ENCODE data around the gene ENOPH1. TPM values are rescaled to one million over a fixed set of nuclear protein-coding genes. Genes with fewer than 3 reads are reported as not detected.
"Not testable (repeated sequence)": the region's sequence is repeated elsewhere in the genome, so short reads cannot be mapped to it uniquely, and the experiment has no call there.

ENOPH1 gene
- total RNA-seq, 1 donor from 2014 or later = 89.7 TPM

DNA sequence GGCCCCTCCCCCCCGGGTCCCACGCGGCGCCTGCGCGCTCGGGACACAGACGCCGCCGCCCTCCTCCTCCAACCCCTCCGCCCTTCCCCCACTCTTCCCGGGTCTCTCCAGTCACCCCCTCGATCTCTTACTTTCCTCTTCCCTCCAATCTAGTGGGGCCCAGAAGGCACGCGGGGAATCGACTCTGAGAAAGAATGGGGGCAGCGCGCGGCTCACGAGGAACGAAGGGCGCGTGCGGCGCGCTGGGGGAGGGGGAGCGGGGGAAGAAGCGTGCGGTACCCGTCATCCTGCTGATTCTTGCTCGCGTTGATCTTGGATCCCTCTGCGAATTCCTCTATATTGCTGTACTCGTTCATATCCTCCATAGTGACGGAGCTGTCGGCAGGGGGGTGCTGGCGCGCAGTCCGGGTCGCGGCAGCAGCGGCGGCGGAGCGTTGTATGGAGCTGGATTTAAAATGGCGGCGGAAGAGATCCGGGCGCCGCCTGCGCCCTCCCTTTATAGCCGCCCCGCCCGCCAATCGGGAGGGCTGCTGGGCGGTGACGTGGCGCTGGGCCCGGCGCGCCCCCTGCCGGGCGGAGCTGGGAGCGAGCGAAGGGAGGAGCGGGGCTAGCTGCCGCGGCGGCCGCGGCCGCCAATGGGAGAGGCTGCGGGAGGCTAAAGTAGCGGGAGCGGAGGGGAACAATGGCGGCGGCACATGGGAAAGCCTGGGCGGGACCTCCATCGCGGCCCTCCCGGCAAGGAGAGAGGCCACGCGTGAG is 1.2 kb upstream of the ENOPH1 start:
- peak; percentile 84 for DNase-seq

GRCh38 chr4:82429728-82430192 is 630 bp upstream of the ENOPH1 start:
- DNase-seq = peak; percentile 77

- no peak for DNase-seq
Measured at GRCh38 chr4:82430964-82431745, 765 bp downstream of the ENOPH1 start.

DNA sequence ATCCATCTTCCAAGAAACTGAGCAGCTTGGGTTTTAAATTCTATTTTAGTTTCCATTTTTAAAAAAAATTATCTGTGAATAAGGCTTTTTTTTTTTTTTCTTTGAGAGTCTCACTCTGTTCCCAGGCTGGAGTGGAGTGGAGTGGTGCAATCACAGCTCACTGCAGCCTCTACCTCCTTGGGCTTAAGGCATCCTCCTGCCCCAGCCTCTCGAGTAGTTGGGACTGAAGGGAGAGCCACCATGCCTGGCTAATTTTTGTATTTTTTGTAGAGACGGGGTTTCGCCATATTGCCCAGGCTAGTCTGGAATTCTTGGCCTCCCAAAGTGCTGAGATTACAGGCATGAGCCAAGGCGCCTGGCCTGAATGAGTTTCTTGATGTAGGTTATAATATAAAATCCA is 1.4 kb downstream of the ENOPH1 start:
- DNase-seq = no peak

DNA sequence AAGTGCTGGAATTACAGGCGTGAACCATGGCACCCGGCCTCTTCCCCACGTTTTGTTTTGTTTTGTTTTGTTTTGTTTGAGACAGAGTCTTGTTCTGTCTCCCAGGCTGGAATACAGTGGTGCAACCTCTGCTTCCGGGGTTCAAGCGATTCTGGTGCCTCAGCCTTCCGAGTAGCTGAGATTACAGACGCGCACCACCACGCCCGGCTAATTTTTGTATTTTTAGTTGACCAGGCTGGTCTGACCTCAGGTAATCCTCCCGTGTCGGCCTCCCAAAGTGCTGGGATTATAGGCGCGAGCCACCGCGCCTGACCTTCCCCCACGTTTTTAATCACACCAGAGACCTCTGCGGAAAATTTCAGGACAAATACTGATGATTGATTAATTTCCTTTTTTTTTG is 2.2 kb downstream of the ENOPH1 start:
- no peak for DNase-seq

GRCh38 chr4:82433791-82434190 is 3.4 kb downstream of the ENOPH1 start:
- DNase-seq = no peak

- DNase-seq = no peak
Measured at GRCh38 chr4:82434949-82435348, 4.6 kb downstream of the ENOPH1 start.

- DNase-seq = no peak
Measured at GRCh38 chr4:82436130-82436529, 5.7 kb downstream of the ENOPH1 start.

GRCh38 chr4:82436780-82437179 is 6.4 kb downstream of the ENOPH1 start:
- no peak for DNase-seq

DNA sequence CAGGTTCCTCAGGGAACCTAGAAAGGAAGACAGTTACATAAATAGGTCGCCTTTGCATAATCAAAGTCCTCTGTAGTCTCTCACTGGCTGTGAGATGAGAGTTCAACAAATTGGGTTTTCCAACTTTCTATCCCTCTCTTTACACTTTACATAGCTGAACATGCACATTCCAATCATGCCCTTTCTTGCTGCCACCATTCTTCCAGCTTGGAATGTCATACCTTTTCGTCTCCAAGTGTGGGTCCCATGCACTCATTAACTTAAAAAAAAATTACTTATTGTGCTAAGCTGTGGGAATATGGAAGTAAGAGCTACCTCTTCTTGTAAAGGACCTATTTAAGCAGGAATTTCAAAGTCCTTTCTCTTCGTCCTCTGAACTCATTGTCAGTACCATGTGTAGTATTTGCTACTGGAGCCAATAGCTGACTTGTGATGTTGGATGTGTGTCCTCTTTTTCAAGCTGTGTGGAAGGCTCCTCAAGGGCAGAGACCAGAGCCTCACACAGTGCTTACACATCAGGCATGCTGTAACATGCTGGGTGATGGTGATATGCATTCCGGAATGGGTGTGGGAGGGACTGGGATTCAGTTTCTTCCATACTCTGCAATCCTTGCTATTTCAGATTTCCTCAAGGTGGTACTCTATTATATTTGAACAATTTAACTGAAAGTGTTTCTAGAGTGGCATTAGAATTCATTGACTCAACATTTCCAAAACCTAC is 7.1 kb downstream of the ENOPH1 start:
- no peak for DNase-seq

DNA sequence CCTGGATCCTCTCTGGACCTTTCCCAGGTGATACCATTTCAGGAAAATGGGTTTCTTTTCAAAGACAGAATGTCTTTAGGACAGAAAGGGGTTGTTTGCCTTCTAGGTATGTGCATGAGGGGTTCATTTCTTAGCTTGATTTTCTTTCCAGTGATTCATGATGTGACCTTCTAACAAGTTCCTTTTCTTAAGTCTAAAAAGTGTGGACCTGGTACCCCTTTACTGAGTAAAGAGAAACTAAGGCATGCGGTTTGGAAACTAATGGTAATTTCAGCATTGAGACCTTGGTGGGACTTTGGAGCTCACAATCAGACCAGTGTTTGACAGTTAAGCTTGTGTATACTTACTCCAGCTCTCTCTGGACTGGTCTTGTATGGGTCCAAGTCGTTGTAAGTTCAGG is 8.7 kb downstream of the ENOPH1 start:
- DNase-seq = no peak

DNA sequence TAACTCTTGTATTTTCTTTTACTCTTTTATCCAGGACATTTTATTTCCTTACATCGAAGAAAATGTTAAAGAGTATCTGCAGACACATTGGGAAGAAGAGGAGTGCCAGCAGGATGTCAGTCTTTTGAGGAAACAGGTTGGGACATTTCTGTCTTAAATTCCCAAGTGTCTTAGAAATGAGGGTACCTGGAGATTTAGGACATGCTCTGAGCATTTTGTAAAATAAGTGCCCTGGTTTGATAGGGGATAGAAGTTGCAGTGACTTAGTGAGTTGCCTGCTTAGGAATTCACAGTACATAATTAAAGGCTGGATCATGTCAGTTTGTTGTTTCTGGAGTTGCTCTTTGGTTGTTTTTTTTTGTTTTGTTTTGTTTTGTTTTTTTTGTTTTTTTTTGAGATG is 17.5 kb downstream of the ENOPH1 start:
- no peak for DNase-seq

DNA sequence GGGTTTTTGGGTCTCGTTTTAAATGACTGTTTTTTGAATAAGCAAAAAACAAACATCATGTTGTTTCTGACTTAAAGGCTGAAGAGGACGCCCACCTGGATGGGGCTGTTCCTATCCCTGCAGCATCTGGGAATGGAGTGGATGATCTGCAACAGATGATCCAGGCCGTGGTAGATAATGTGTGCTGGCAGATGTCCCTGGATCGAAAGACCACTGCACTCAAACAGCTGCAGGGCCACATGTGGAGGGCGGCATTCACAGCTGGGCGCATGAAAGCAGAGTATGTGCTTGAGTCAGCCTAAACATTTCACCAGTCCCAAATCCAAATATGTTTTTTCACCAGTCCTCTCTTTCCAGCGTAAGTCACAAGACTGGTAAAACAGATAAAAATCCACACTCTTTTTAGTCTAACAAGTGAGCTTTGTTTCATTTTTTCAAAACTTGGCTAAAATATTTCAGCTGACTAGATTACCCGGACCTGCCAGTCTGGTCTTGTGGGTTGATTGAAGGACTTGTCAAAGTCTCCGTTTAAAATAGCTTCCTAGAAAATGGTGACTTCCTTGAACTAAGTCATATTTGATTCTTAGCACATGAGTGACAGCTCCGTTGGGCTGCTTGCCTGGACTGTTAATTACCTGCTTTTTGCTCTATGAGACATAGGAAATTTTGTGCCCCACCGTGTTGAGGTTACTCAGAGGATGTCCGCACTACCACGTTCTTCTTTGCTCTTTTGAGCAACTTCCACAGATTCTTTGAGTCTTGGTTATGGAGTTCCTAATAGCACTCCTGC is 20.8 kb downstream of the ENOPH1 start:
- DNase-seq = no peak

DNA sequence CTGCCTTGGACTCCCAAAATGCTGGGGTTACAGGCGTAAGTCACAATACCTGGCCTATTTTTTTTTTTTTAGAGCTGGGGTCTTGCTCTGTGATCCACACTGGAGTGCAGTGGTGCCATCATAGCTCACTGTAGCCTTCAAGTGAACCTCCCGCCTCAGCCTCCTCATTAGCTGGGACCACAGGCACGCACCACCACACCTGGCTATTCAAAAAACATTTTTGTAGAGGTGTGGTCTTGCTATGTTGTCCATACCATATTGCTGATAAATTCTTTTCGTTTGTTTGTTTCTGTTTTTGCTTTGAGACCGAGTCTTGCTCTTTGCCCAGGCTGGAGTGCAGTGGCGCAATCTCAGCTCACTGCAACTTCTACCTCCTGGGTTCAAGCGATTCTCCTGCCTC is 21.6 kb downstream of the ENOPH1 start:
- no peak for DNase-seq

DNA sequence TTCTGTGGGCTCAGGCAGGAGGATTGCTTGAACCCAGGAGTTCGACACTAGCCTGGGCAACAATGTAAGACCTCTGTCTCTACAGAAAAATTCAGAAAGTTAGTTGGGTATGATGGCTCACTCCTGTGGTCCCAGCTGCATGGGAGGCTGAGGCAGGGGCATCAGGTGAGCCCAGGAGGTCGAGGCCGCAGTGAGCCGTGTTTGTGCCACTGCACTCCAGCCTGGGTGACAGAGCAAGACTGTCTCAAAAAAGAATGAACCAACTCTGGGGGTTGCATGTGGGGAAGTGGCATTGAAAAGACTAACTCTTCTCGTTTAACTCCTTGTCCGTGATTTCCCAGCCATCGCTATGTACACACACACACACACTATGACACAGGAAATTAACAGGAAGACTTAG is 26.9 kb downstream of the ENOPH1 start:
- no peak for DNase-seq

DNA sequence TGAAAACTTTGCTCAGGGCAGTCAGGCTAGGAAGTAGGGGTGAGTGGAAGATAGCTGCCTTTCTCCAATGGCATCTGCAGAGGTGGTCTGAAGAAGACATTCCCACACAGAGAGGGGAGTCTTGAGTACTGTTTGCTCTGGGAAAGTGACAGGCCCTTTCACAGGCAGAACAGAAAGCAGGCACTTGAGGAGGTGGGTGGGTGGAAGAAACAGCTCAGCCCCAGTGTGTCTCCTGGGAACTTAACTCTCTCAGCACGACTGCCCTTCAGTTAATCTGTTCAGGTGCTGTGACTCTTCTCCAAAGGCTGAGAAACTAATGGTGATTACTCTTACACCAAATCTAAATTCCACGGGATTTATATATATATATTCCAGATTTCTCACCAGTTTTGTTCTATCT is 28.3 kb downstream of the ENOPH1 start:
- no peak for DNase-seq

DNA sequence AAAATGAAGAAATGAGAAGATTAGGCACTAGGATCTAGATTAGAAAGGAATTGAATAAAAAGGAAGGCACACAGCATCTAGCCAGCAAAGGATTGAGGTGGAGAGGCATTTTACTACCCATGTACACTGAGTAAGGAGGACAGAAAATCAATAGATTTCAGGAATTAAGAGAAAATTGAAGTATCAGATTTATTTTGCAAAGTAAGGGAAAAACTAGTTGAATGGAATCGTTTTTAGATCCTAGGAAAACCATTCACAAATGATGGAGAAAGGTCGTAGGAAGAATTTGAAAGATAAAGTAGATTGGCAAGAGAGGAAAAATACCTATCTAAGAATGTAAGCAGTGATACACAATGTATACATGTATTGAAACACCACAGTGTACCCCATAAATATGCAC is 31.3 kb downstream of the ENOPH1 start:
- DNase-seq = no peak

DNA sequence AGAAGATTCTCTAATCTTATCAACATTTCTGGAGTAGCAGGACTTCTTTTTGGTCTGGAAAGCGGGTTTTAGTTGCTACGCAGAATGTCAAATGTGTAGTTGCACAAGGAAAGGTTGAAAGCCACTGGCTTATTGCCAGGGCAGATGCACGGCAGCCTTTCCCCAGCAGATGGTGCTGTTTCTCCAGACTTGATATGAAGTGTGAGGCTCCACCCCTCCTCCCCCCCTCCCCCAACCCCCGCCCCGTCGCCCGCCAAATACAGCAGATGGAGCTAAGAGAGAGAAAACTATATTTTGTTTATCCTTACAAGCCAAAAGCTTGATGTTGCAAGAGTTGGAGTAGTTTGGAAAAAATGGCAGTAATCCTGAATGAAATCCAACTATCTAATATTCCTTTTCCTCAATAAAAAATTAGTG is 32.0 kb downstream of the ENOPH1 start:
- DNase-seq = peak; percentile 69

DNA sequence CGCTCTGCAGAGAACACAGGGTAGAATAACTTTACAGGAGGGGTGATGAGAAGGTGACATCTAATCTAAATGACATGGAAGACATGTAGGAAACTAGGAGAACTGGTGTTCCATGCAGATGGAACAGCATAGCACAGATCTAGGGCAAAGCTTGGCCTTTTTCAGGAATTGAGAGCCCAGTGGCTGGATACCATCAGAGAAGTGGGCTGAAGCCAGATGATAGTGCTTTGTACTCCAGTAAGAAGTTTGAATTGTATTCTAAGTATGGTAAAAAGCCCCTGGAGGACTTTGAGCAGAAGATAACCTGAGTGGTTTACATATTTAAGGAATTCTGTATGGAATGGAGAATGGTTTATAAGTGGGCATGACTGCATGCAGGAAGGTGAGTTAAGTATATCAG is 32.8 kb downstream of the ENOPH1 start:
- DNase-seq = no peak

- DNase-seq = no peak
Measured at GRCh38 chr4:82467471-82467870, 37.1 kb downstream of the ENOPH1 start.

DNA sequence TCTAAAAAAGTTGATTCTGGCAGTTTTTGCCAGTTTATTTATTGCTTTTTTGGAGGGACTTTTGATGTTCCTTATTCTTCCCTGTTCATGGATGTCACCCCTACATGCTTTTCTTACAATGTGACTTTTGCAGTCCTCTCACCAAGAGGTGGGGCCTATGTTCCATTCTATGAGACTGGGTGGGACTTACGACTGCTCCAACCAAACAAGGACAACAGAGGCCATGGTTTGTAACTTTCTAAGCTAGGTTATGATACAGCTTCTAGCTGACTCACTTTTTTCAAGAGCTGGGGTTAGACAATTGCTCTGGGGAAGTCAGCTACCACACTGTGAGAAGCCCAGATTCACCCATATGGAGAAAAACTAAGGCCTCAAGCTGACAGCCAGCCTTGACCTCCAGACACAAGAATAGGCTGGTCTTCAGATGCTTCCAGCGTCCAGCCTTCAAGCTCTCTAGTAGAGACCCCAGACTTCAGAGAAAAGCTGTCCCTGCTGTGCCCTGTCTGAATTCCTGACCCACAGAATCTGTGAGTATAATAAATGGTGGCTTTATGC is 39.5 kb downstream of the ENOPH1 start:
- DNase-seq = no peak

- not testable (repeated sequence) for DNase-seq
Measured at GRCh38 chr4:82473080-82473479, 42.7 kb downstream of the ENOPH1 start.
